Adrenal gland (tissue), 12 donors: ENCODE measurements around the gene F2RL3. TPM values are rescaled to one million over a fixed set of nuclear protein-coding genes. Genes with fewer than 3 reads are reported as not detected.

Experiments used
- DNase-seq, 7 donors: peaks; one replicate each; pipeline ENCODE4 v3.0.0-alpha.2; 2019 to 2020
- H3K27ac ChIP-seq, 5 donors: fragments of 200-600 bp; sonication (generic) in 4 of 5; 1 replicate in 3 of 5; 2 replicates in 2 of 5; pipeline versions ENCODE4 v1.5.1 to v1.8.0; 2016 to 2020; ENCODE audit warnings: mild to moderate bottlenecking in 1 of 5
- H3K27me3 ChIP-seq: fragments of 200-600 bp; 2 replicates; pipeline ENCODE4 v1.8.0; 2021
- H3K36me3 ChIP-seq, 2 donors: fragments of 200-600 bp; replicated peaks in 1 of 2; 1 replicate in 1 of 2; 2 replicates in 1 of 2; pipeline versions ENCODE4 v1.5.1 to v1.8.0; 2018 to 2022
- H3K4me1 ChIP-seq, 2 donors: fragments of 200-600 bp; replicated peaks in 1 of 2; 1 replicate in 1 of 2; 2 replicates in 1 of 2; pipeline versions ENCODE4 v1.5.1 to v1.8.0; 2018 to 2021
- H3K4me3 ChIP-seq, 4 donors: fragments of 200-600 bp; sonication (generic) in 3 of 4; one replicate each; pipeline ENCODE4 v1.5.1; 2016 to 2018
- H3K9me3 ChIP-seq, 3 donors: fragments of 200-600 bp; sonication (generic) in 1 of 3; replicated peaks in 1 of 3; 1 replicate in 2 of 3; 2 replicates in 1 of 3; pipeline versions ENCODE4 v1.5.1 to v1.8.0; 2016 to 2021
- CTCF ChIP-seq, 6 experiments: fragments of 450-650 bp in 4 of 6; fragments of 200-600 bp in 2 of 6; sonication (generic) in 1 of 6; IDR thresholded peaks; 1 replicate in 5 of 6; 2 replicates in 1 of 6; pipeline versions ENCODE4 v1.5.1 to v1.8.0; 2016 to 2021; ENCODE audit warnings: antibody characterized with exemption in 6 of 6, mild to moderate bottlenecking in 2 of 6, moderate library complexity in 1 of 6
- POLR2A ChIP-seq, 2 donors: fragments of 450-650 bp; IDR thresholded peaks; one replicate each; pipeline ENCODE4 v1.6.1; 2017; ENCODE audit warnings: antibody characterized with exemption in 2 of 2, mild to moderate bottlenecking in 2 of 2, moderate library complexity in 1 of 2
- WGBS, 4 donors: extraction: QIAGEN DNeasy Blood & Tissue Kit in 2 of 4; methylation state at CpG; one replicate each; pipeline versions ENCODE4 v1.1.5 to v1.1.7; 2013 to 2017; 5-methylcytosine and 5-hydroxymethylcytosine counted together
- intact Hi-C, 2 donors: fragments of 100-400 bp; cut with DNase I; formaldehyde crosslinking; loops; one replicate each; pipeline versions ENCODE4 v1.14.1 to v1.15.0; 2022 to 2023
- polyA plus RNA-seq, 3 donors: library from polyadenylated mRNA; stranded (reverse); fragments of 200-250 nt in 2 of 3; fragments of 350-450 nt in 1 of 3; fragmentation: Illumina TruSeq in 1 of 3; extraction: RNeasy Lipid Tissue Mini Kit (QIAGEN cat#74804) in 1 of 3; gene quantifications; one replicate each; pipeline ENCODE4 v1.2.3, GENCODE V29; 2013 to 2014
- total RNA-seq, 9 donors: library from RNA; depleted of rRNA in 4 of 9; stranded (reverse); fragments of >200 nt in 4 of 9; fragments of 120-200 nt in 1 of 9; fragmentation: NEBNext Ultra II Directional in 1 of 9; extraction: Animal tissue kit (Norgen Biotek cat#: 25700) in 1 of 9; gene quantifications; one replicate each; pipeline versions ENCODE4 v1.1.0 to v1.2.4, GENCODE V29; 2013 to 2023
- donor health status: healthy with polysubstance abuse.
- donor health status: Bipolar disorder and iron deficiency.
- donor health status: DM: yes; HTN: yes; CAD: no.
- donor health status: DM: no; HTN: no; CAD: no.
- donor health status: DM: no; HTN: no; CAD: no.
- donor health status: DM: yes; HTN: yes; CAD: no.

F2RL3 gene
- total and polyA plus RNA-seq, 12 donors: 0.17 to 3.8 (median 2.2) TPM

- Histone ChIP-seq H3K9me3 (no peaks in the 10 kb centered on the region), H3K27ac (no peak overlapping the region), H3K27me3 (no peaks in the 10 kb centered on the region), H3K4me1 (peaks cover 0 to 4% of the 10 kb centered on the region in 2 donors), H3K4me3 (no peak overlapping the region), H3K36me3 (no peaks in the 10 kb centered on the region)
- no peak for DNase-seq
- WGBS, 4 donors: 88 to 96% (median 92%) methylated on average over 5 to 12 of the region's 12 CpGs
- TF ChIP-seq CTCF (IDR thresholded peaks at IDR 0.05): no peak
- TF ChIP-seq POLR2A (IDR thresholded peaks at IDR 0.05): no peak
- intact Hi-C loops: loop anchor here (5.0 to 10.0 kb wide), 2 partner anchors 125 to 128 kb away; no protein-coding TSS in a partner anchor
These were observed 13.7 kb downstream of the F2RL3 start for GRCh38 chr19:16902545-16902944.

- no peak for TF ChIP-seq CTCF (IDR thresholded peaks at IDR 0.05)
- no peak for TF ChIP-seq POLR2A (IDR thresholded peaks at IDR 0.05)
- Histone ChIP-seq H3K36me3 (no peaks in the 10 kb centered on the region), H3K9me3 (no peaks in the 10 kb centered on the region), H3K4me1 (no peaks in the 10 kb centered on the region), H3K27me3 (no peaks in the 10 kb centered on the region), H3K27ac (no peak overlapping the region), H3K4me3 (no peak overlapping the region)
- 84 to 93% (median 90%) methylated on average over 4 to 7 of the region's 7 CpGs for WGBS, 4 donors
- intact Hi-C loops: loop anchor here (5.0 to 10.0 kb wide), 2 partner anchors 126 to 129 kb away; no protein-coding TSS in a partner anchor
- DNase-seq: no peak
These were observed 14.5 kb downstream of the F2RL3 start for GRCh38 chr19:16903347-16903746.

GRCh38 chr19:16904599-16904998 is 15.8 kb downstream of the F2RL3 start:
- Histone ChIP-seq H3K27ac (no peak overlapping the region), H3K4me3 (no peak overlapping the region), H3K27me3 (no peaks in the 10 kb centered on the region), H3K36me3 (no peaks in the 10 kb centered on the region), H3K4me1 (no peaks in the 10 kb centered on the region), H3K9me3 (no peaks in the 10 kb centered on the region)
- no peak for TF ChIP-seq CTCF (IDR thresholded peaks at IDR 0.05)
- no peak for TF ChIP-seq POLR2A (IDR thresholded peaks at IDR 0.05)
- no peak for DNase-seq
- intact Hi-C loops: loop anchor here (5.0 to 10.0 kb wide), 2 partner anchors 127 to 130 kb away; no protein-coding TSS in a partner anchor
- 45 to 83% (median 64%) methylated on average over 3 to 5 of the region's 5 CpGs for WGBS, 4 donors

- intact Hi-C loops: loop anchor here in 1 of 2 donors (10.0 kb wide), 1 partner anchor 134 kb away; no protein-coding TSS in a partner anchor
- Histone ChIP-seq H3K27me3 (no peaks in the 10 kb centered on the region), H3K9me3 (peaks cover 0 to 4% (median 0%) of the 10 kb centered on the region in 3 donors), H3K4me1 (no peaks in the 10 kb centered on the region), H3K4me3 (no peak overlapping the region), H3K27ac (no peak overlapping the region), H3K36me3 (no peaks in the 10 kb centered on the region)
- no peak for TF ChIP-seq CTCF (IDR thresholded peaks at IDR 0.05)
- TF ChIP-seq POLR2A (IDR thresholded peaks at IDR 0.05): no peak
- DNase-seq: no peak
- whole genome bisulfite sequencing, 4 donors: 55 to 83% (median 77%) methylated on average over 3 to 12 of the region's 12 CpGs
These were observed 20.0 kb downstream of the F2RL3 start for GRCh38 chr19:16908759-16909158.
